Measurements from ENCODE around the gene LRRK2. TPM values are rescaled to one million over a fixed set of nuclear protein-coding genes. Genes with fewer than 3 reads are reported as not detected.

LRRK2 gene
- total RNA-seq, 6 donors from 2014 or later: 232 to 719 (median 390) TPM

- no peak for ATAC-seq (ENCODE audit: low FRiP score in 2 of 2)
- TF ChIP-seq POLR2A (IDR thresholded peaks at IDR 0.05): no peak
- no peak for TF ChIP-seq POLR2AphosphoS5 (IDR thresholded peaks at IDR 0.05)
- TF ChIP-seq, protein P1, sequence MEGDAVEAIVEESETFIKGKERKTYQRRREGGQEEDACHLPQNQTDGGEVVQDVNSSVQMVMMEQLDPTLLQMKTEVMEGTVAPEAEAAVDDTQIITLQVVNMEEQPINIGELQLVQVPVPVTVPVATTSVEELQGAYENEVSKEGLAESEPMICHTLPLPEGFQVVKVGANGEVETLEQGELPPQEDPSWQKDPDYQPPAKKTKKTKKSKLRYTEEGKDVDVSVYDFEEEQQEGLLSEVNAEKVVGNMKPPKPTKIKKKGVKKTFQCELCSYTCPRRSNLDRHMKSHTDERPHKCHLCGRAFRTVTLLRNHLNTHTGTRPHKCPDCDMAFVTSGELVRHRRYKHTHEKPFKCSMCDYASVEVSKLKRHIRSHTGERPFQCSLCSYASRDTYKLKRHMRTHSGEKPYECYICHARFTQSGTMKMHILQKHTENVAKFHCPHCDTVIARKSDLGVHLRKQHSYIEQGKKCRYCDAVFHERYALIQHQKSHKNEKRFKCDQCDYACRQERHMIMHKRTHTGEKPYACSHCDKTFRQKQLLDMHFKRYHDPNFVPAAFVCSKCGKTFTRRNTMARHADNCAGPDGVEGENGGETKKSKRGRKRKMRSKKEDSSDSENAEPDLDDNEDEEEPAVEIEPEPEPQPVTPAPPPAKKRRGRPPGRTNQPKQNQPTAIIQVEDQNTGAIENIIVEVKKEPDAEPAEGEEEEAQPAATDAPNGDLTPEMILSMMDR (IDR thresholded peaks at IDR 0.05): no peak
- TF ChIP-seq EP300 (IDR thresholded peaks at IDR 0.05): no peak
These were observed 61.8 kb downstream of the LRRK2 start for GRCh38 chr12:40286583-40286982.

DNA sequence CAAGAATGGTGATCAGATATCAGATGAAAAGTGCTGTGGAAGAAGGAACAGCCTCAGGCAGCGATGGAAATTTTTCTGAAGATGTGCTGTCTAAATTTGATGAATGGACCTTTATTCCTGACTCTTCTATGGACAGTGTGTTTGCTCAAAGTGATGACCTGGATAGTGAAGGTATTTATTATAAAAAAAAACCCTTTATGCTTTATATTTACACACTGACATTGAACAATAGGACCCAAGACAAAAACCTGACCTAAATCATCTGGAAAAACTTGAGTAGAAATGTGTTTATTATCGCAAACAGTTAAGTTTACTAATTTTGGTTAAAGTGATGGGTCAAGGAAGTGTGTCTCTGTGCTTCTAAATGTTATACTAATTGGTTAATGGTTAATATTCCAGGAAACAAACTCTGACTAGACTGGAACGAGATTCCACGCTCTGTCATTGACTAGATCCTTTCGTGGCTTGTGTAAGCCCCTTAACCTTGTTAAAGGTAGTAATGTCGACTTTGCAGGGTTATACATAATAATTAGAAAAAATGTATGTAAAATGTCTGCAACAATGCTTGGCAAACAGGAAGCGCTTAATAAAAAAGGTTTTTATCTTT lies 62.7 kb downstream of the LRRK2 start:
- TF ChIP-seq EP300 (IDR thresholded peaks at IDR 0.05) (no peak), POLR2AphosphoS5 (IDR thresholded peaks at IDR 0.05) (no peak), POLR2A (IDR thresholded peaks at IDR 0.05) (no peak)
- TF ChIP-seq, protein P1 (IDR thresholded peaks at IDR 0.05): no peak
- no peak for ATAC-seq (ENCODE audit: low FRiP score in 2 of 2)
- H3K4me1 ChIP-seq: no peaks in the 10 kb centered on the region
- H3K4me3 ChIP-seq: no peak overlapping the region
- no peak overlapping the region for H3K27ac ChIP-seq
- H3K27me3 ChIP-seq: no peaks in the 10 kb centered on the region
- no peaks in the 10 kb centered on the region for H3K9me3 ChIP-seq
- DNase-seq: no peak
- 88% methylated on average over 7 of the region's 7 CpGs for WGBS, 2 donors
- H3K36me3 ChIP-seq: peaks cover 0 to 27% (median 10%) of the 10 kb centered on the region in 4 donors

More at GRCh38 chr12:40286583-40286982, 61.8 kb downstream of the LRRK2 start:
- no peaks in the 10 kb centered on the region for H3K27me3 ChIP-seq
- no peaks in the 10 kb centered on the region for H3K9me3 ChIP-seq
- no peak overlapping the region for H3K4me3 ChIP-seq
- H3K27ac ChIP-seq: no peak overlapping the region
- DNase-seq: no peak
- H3K4me1 ChIP-seq: no peaks in the 10 kb centered on the region
- H3K36me3 ChIP-seq: peaks cover 0 to 27% (median 10%) of the 10 kb centered on the region in 4 donors

- DNase-seq (no peak), ATAC-seq (ENCODE audit: low FRiP score in 2 of 2) (no peak)
- H3K27me3 ChIP-seq: no peaks in the 10 kb centered on the region
- no peak overlapping the region for H3K4me3 ChIP-seq
- H3K27ac ChIP-seq: no peak overlapping the region
- peaks cover 0 to 19% (median 3%) of the 10 kb centered on the region in 4 donors for H3K36me3 ChIP-seq
- no peaks in the 10 kb centered on the region for H3K9me3 ChIP-seq
- no peaks in the 10 kb centered on the region for H3K4me1 ChIP-seq
- 78 to 80% methylated on average over 3 of the region's 3 CpGs for WGBS, 2 donors
- no peak for TF ChIP-seq POLR2AphosphoS5 (IDR thresholded peaks at IDR 0.05)
- no peak for TF ChIP-seq EP300 (IDR thresholded peaks at IDR 0.05)
- TF ChIP-seq, protein P1 (IDR thresholded peaks at IDR 0.05): no peak
- TF ChIP-seq POLR2A (IDR thresholded peaks at IDR 0.05): no peak
These were observed 68.1 kb downstream of the LRRK2 start for GRCh38 chr12:40292788-40293429.

GRCh38 chr12:40298341-40298740 lies 73.5 kb downstream of the LRRK2 start:
- no peaks in the 10 kb centered on the region for H3K9me3 ChIP-seq
- 94 to 95% methylated on average over 8 of the region's 8 CpGs for WGBS, 2 donors
- H3K27me3 ChIP-seq: no peaks in the 10 kb centered on the region
- peaks cover 2 to 29% (median 18%) of the 10 kb centered on the region in 4 donors for H3K36me3 ChIP-seq
- no peak overlapping the region for H3K4me3 ChIP-seq
- no peak overlapping the region for H3K27ac ChIP-seq
- TF ChIP-seq EP300 (IDR thresholded peaks at IDR 0.05) (no peak), POLR2A (IDR thresholded peaks at IDR 0.05) (no peak), POLR2AphosphoS5 (IDR thresholded peaks at IDR 0.05) (no peak)
- TF ChIP-seq, protein P1 (IDR thresholded peaks at IDR 0.05): no peak
- ATAC-seq (ENCODE audit: low FRiP score in 2 of 2): no peak
- peaks cover 0 to 9% (median 0%) of the 10 kb centered on the region in 4 donors for H3K4me1 ChIP-seq
- DNase-seq: no peak
